ENCODE measurements around the gene ITPR2.
"Not testable (repeated sequence)": the region's sequence is repeated elsewhere in the genome, so short reads cannot be mapped to it uniquely, and the experiment has no call there.

The ITPR2 gene

GRCh38 chr12:26868447-26869103, 35.6 kb upstream of the ITPR2 start:
- no peak overlapping the region for H3K4me3 ChIP-seq (ENCODE audit: severe bottlenecking)
- ATAC-seq (ENCODE audit: low read depth): no peak
- peaks cover 5% of the 10 kb centered on the region for H3K4me1 ChIP-seq (ENCODE audit: insufficient read depth, poor library complexity, severe bottlenecking)
- H3K9me3 ChIP-seq (ENCODE audit: severe bottlenecking): no peaks in the 10 kb centered on the region
- no peaks in the 10 kb centered on the region for H3K27me3 ChIP-seq (ENCODE audit: insufficient read depth, poor library complexity, severe bottlenecking)
- H3K36me3 ChIP-seq (ENCODE audit: low read depth): no peaks in the 10 kb centered on the region
- TF ChIP-seq CTCF (IDR thresholded peaks at IDR 0.05; ENCODE audit: poor library complexity, severe bottlenecking): no peak
- DNase-seq (ENCODE audit: low spot score): no peak
- no peak overlapping the region for H3K27ac ChIP-seq (ENCODE audit: poor library complexity, severe bottlenecking)

- Histone ChIP-seq H3K9me3 (ENCODE audit: severe bottlenecking) (no peaks in the 10 kb centered on the region), H3K27ac (ENCODE audit: poor library complexity, severe bottlenecking) (no peak overlapping the region), H3K27me3 (ENCODE audit: insufficient read depth, poor library complexity, severe bottlenecking) (no peaks in the 10 kb centered on the region), H3K4me3 (ENCODE audit: severe bottlenecking) (no peak overlapping the region), H3K36me3 (ENCODE audit: low read depth) (no peaks in the 10 kb centered on the region), H3K4me1 (ENCODE audit: insufficient read depth, poor library complexity, severe bottlenecking) (peaks cover 5% of the 10 kb centered on the region)
- ATAC-seq (ENCODE audit: low read depth) (no peak), DNase-seq (ENCODE audit: low spot score) (no peak)
- no peak for TF ChIP-seq CTCF (IDR thresholded peaks at IDR 0.05; ENCODE audit: poor library complexity, severe bottlenecking)
Measured at GRCh38 chr12:26867080-26867479, 34.1 kb upstream of the ITPR2 start.

- Histone ChIP-seq H3K4me3 (ENCODE audit: severe bottlenecking) (no peak overlapping the region), H3K36me3 (ENCODE audit: low read depth) (no peaks in the 10 kb centered on the region), H3K27ac (ENCODE audit: poor library complexity, severe bottlenecking) (no peak overlapping the region), H3K4me1 (ENCODE audit: insufficient read depth, poor library complexity, severe bottlenecking) (no peaks in the 10 kb centered on the region), H3K9me3 (ENCODE audit: severe bottlenecking) (no peaks in the 10 kb centered on the region), H3K27me3 (ENCODE audit: insufficient read depth, poor library complexity, severe bottlenecking) (no peaks in the 10 kb centered on the region)
- no peak for ATAC-seq (ENCODE audit: low read depth)
- no peak for TF ChIP-seq CTCF (IDR thresholded peaks at IDR 0.05; ENCODE audit: poor library complexity, severe bottlenecking)
- DNase-seq (ENCODE audit: low spot score): no peak
Measured at GRCh38 chr12:26863515-26863914, 30.5 kb upstream of the ITPR2 start.

- H3K4me1 ChIP-seq (ENCODE audit: insufficient read depth, poor library complexity, severe bottlenecking); H3K9me3 ChIP-seq (ENCODE audit: severe bottlenecking): not testable (repeated sequence)
Measured at GRCh38 chr12:26862787-26863186, 29.8 kb upstream of the ITPR2 start.

GRCh38 chr12:26861690-26862089, 28.7 kb upstream of the ITPR2 start:
- Histone ChIP-seq H3K4me3 (ENCODE audit: severe bottlenecking) (no peak overlapping the region), H3K36me3 (ENCODE audit: low read depth) (no peaks in the 10 kb centered on the region), H3K4me1 (ENCODE audit: insufficient read depth, poor library complexity, severe bottlenecking) (no peaks in the 10 kb centered on the region), H3K27me3 (ENCODE audit: insufficient read depth, poor library complexity, severe bottlenecking) (no peaks in the 10 kb centered on the region), H3K27ac (ENCODE audit: poor library complexity, severe bottlenecking) (no peak overlapping the region), H3K9me3 (ENCODE audit: severe bottlenecking) (no peaks in the 10 kb centered on the region)
- DNase-seq (ENCODE audit: low spot score): no peak
- no peak for TF ChIP-seq CTCF (IDR thresholded peaks at IDR 0.05; ENCODE audit: poor library complexity, severe bottlenecking)
- ATAC-seq (ENCODE audit: low read depth): no peak

More at GRCh38 chr12:26862787-26863186, 29.8 kb upstream of the ITPR2 start:
- ATAC-seq (ENCODE audit: low read depth); H3K27ac ChIP-seq (ENCODE audit: poor library complexity, severe bottlenecking); H3K4me3 ChIP-seq (ENCODE audit: severe bottlenecking); H3K27me3 ChIP-seq (ENCODE audit: insufficient read depth, poor library complexity, severe bottlenecking); DNase-seq (ENCODE audit: low spot score); H3K36me3 ChIP-seq (ENCODE audit: low read depth): not testable (repeated sequence)
